GM21528 (cell line): ENCODE results near the gene TRIM38.
"Not testable (repeated sequence)": the region's sequence is repeated elsewhere in the genome, so short reads cannot be mapped to it uniquely, and the experiment has no call there.

Experiments
- ATAC-seq: cut with Tn5 transposase; IDR thresholded peaks from one replicate; pipeline ENCODE4 v1.9.1; 2021; ENCODE audit warnings: mild to moderate bottlenecking, moderate library complexity; ENCODE audit not compliant: unreplicated experiment, low FRiP score

TRIM38 gene

GRCh38 chr6:25939593-25939992 lies 23.0 kb upstream of the TRIM38 start:
- ATAC-seq = no peak

DNA sequence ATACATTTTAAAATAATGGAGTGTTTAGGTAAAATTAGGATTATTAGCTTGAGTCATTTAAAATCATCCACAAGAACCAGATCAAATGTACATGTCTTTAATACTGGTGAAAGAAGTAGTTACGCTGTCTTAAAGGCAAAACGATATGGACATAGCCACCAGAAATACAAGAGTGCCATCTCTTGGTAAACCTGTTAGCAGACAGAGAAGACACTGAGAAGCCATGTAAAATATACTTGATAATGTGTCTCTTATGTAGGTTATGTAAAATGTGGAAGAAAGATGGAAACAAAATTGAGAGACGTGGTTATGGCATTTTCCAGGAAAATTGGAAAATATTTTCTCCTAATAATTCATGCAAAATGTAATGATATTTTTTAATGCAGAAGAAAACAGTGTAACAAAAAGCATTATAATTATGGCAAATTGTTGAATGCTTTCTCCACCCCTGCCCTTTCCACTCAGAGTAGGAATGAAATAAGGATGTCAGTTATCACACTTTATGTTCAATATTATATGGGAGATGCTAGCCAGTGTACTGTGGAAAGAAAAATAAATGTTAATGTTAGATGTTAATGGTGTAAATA lies 19.9 kb upstream of the TRIM38 start:
- no peak for ATAC-seq

- ATAC-seq = no peak
Observed at GRCh38 chr6:25943887-25944286, 18.7 kb upstream of the TRIM38 start.

- ATAC-seq = peak; percentile 74
Observed at GRCh38 chr6:25944688-25945574, 17.7 kb upstream of the TRIM38 start.

- ATAC-seq = not testable (repeated sequence)
Observed at GRCh38 chr6:25945738-25946137, 16.9 kb upstream of the TRIM38 start.

GRCh38 chr6:25946631-25947030 lies 16.0 kb upstream of the TRIM38 start:
- ATAC-seq = no peak

DNA sequence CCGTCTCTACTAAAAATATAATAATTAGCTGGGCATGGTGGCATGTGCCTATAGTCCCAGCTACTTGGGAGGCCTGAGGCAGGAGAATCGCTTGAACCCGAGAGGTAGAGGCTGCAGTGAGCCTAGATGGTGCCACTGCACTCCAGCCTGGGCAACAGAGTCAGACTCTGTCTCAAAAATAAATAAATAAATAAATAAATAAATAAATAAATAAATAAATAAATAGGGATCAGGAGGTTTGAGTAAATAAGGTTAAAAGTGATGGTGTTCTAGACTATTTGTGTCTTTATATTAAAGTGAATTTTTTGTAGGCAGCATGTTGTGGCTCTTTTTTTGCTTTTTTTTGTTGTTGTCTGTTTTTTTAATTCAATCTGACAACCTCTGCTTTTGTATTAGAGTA lies 15.1 kb upstream of the TRIM38 start:
- ATAC-seq = not testable (repeated sequence)

DNA sequence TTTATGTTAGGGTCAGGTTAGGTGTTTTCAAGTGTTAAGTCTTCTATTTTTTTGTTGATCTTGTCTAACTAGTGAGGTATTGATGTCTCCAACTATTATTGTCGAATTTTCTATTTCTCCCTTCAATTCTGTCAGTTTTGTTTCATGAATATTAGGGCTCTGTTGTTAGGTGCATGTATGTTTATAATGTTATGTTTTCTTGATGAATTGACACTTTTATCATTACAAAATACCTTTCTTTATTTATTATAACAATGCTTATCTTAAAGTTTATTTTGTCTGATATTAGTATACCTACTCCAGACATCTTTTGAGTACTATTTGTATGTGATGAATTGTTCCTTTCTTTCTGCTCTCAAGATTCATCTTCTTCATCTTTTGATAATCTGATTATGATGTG lies 12.9 kb upstream of the TRIM38 start:
- no peak for ATAC-seq

GRCh38 chr6:25950297-25950696 lies 12.3 kb upstream of the TRIM38 start:
- no peak for ATAC-seq

DNA sequence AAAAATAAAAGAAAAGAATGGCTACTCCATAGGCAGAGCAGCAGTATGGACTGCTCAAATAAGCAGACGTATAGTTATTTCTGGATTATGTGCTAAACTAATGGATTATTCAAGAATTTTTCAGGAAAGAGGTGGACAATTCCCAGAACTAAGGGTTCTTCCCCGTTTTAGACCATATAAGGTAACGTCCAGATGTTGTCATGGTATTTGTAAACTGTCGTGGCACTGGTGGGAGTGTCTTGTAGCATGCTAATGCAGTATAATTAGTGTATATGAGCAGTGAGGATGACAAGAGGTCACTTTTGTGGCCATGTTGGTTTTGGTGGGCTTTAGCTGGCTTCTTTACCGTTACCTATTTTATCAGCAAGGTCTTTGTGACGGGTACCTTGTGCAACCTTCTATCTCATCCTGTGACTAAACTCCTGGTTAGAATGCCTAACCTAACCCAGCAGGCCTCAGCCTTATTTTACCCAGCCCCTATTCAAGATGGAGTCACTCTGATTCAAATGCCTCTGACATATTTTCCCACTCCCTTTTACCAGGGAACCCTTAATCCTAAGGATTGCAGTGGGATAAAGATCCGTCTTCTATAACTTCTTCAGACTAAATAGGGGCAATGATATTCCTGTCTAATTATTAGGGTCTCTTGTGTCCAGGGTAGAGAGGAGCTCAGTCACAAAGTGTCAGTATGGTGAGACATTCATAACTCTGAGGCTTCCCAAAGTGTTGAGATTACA lies 11.1 kb upstream of the TRIM38 start:
- no peak for ATAC-seq

DNA sequence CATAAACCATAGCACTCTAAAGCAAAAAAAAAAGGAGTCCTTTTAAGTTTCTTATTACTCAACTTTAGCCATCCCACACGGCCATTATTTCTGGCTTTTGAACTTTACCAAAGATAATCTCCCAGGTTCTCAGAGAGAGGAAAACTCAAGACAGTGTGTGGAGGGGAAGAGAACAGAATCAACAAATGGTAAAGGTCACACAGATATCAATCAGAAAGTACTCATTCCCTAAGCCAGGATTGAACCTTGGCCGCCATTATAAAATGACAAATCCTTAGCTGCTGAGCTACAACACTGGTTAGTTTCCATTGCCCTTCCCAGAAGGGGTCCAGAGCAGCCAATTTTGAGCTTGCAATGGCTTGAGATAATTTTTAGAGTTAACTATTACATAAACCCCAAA lies 10.1 kb upstream of the TRIM38 start:
- ATAC-seq = no peak

- ATAC-seq = no peak
Observed at GRCh38 chr6:25953733-25954132, 8.9 kb upstream of the TRIM38 start.

DNA sequence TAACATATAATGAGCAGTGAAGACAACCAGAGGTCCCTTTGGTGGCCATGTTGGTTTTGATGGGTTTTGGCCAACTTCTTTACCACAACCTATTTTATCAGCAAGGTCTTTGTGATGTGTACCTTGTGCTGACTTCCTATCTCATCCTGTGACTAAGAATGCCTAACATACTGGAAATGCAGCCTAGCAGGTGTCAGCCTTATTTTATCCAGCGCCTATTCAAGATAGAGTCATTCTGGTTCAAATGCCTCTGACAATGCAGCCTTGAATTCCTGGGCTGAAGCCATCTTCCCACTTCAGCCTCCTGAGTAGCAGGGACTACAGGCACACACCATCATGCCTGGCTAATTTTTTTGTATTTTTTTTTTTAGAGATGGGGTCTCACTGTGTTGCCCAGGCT lies 7.8 kb upstream of the TRIM38 start:
- no peak for ATAC-seq

DNA sequence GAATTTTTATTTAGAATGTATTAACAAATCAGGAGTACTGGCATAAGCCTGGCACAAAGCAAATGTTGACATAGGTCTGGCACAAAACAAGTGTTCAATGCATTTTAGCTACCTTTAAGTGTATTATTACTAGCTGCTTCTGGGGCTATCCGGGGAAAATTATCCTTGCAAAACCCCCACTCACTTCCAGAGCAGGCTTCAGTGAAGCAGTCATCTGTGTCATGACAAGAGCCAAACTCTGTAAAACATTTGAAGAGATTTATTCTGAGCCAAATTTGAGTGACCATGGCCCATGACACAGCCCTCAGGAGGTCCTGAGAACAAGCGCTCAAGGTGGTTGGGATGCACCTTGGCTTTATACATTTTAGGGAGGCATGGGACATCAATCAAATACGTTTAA lies 6.4 kb upstream of the TRIM38 start:
- no peak for ATAC-seq

DNA sequence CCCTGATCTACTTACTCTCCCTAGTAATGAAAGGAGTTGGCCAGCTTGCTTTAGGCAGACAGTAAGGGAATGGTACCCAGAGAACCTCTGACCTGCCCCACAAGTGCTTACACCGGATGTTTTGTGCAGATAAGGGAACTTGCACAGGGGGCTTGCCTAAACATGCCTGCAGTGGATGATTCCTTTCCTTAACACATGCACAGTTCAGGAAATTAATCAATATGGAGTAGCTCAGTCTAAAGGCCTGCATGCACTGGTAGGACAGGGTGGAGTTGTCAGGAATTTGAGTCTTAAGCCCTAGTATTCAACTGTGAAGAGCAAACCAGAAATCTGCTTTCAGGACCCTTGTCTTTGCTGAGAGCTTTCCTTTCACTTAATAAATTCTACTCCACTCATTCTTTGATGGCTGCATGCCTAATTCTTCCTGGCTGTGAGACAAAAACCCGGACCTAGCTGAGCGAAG lies 3.9 kb upstream of the TRIM38 start:
- no peak for ATAC-seq

GRCh38 chr6:25959890-25960536 lies 2.6 kb upstream of the TRIM38 start:
- ATAC-seq = no peak

DNA sequence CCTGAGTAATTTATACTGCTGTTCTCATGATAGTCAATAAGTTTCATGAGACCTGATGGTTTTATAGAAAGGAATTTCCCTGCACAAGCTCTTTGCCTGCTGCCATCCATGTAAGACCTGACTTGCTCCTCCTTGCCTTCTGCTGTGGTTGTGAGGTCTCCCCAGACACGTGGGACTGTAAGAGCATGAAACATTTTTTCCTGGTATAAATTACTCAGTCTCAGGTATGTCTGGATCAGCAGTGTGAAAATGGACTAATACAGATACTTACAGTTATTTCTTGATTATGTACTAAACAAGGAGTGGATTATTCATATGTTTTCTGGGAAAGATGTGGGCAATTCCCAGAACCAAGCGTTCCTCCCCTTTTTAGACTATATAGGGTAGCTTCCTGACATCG lies 1.9 kb upstream of the TRIM38 start:
- ATAC-seq = no peak

- ATAC-seq = no peak
Observed at GRCh38 chr6:25961619-25962148, 918 bp upstream of the TRIM38 start.

DNA sequence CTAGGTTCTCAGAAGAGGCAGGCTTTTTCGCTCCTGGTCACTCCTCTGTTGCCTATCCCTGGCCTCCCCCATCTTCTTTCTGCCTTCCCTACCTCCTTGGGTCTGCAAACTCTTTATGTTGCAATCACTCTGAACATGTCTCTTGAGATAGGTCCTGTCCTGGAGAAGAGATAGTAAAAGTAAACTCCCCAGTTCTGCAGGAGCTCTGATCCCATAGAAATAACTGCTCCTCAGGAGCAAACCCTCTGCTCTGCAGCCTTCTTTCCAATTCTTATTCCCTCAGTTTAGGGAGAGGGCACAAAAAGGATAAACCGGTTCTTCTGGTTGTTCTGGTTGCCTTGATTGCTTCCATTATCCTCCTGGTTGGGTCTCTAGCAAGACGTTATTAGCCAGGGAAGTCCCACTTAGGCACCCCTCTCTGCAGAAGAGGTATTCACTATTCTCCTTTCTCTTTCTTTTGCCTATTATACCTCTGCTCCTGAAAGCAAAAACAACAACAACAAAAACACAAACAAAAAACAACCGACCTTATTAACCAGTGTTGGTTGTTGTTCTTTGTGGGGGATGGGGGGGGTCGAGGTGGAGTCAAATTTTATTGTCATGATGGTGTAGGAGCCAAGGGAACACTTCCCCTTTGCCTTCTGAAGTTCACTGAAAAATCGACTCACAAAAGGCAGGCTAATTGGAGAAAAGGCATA lies 973 bp downstream of the TRIM38 start:
- ATAC-seq = no peak

DNA sequence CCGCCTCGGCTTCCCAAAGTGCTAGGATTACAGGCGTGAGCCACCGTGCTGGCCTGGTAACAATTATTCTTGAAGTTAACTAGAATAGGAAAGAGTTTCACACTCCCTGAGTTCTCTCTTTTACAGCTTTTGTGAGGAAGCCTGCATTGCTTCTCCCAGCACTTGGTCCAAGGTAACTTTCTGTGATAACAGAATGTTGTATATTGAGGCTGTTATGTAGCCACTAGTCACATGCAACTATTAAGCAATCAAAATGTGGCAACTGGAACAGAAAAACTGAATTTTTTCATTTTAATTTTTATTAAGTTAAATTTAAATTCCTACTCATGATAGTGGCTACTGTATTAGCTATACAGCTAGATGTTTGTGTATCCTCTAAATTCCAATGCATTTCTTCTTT lies 2.5 kb downstream of the TRIM38 start:
- no peak for ATAC-seq
